Uterus (tissue), 4 donors: ENCODE data around the gene PKMYT1. TPM values are rescaled to one million over a fixed set of nuclear protein-coding genes. Genes with fewer than 3 reads are reported as not detected.
"Not testable (repeated sequence)": the region's sequence is repeated elsewhere in the genome, so short reads cannot be mapped to it uniquely, and the experiment has no call there.

Experiments
- DNase-seq, 2 donors: peaks; one replicate each; pipeline ENCODE4 v3.0.0-alpha.2; 2019 to 2020
- H3K27ac ChIP-seq, 2 donors: fragments of 200-600 bp; sonication (generic); 1 replicate in 1 of 2; 2 replicates in 1 of 2; pipeline ENCODE4 v1.5.1; 2016 to 2018
- H3K27me3 ChIP-seq, 2 donors: fragments of 200-600 bp; sonication (generic); one replicate each; pipeline ENCODE4 v1.5.1; 2018 to 2019; ENCODE audit warnings: control low read depth in 1 of 2
- H3K36me3 ChIP-seq, 2 donors: fragments of 200-600 bp; sonication (generic); one replicate each; pipeline ENCODE4 v1.5.1; 2019; ENCODE audit warnings: control low read depth in 1 of 2
- H3K4me1 ChIP-seq, 2 donors: fragments of 200-600 bp; sonication (generic); one replicate each; pipeline ENCODE4 v1.5.1; 2018 to 2019; ENCODE audit warnings: control low read depth in 1 of 2
- H3K4me3 ChIP-seq, 2 donors: fragments of 200-600 bp; sonication (generic); 1 replicate in 1 of 2; 2 replicates in 1 of 2; pipeline ENCODE4 v1.5.1; 2018 to 2019; ENCODE audit warnings: mild to moderate bottlenecking in 1 of 2
- H3K9me3 ChIP-seq, 2 donors: fragments of 200-600 bp; sonication (generic); one replicate each; pipeline ENCODE4 v1.5.1; 2019; ENCODE audit warnings: control low read depth in 1 of 2
- POLR2A ChIP-seq, 2 donors: fragments of 450-650 bp; IDR thresholded peaks; one replicate each; pipeline ENCODE4 v1.6.1; 2016; ENCODE audit warnings: antibody characterized with exemption in 2 of 2, mild to moderate bottlenecking in 1 of 2, moderate library complexity in 1 of 2
- intact Hi-C: fragments of 100-400 bp; cut with DNase I; formaldehyde crosslinking; loops from one replicate; pipeline ENCODE4 v1.15.1; 2023; ENCODE audit warnings: low total_unique reads
- total RNA-seq, 4 donors: library from RNA; depleted of rRNA in 3 of 4; stranded (reverse); fragments of >200 nt in 3 of 4; gene quantifications; one replicate each; pipeline versions ENCODE4 v1.1.0 to v1.2.4, GENCODE V29; 2014 to 2023
- TF ChIP-seq, protein P1 (sequence below), 4 experiments: fragments of 200-600 bp in 2 of 4; fragments of 450-650 bp in 2 of 4; sonication (generic) in 2 of 4; IDR thresholded peaks; one replicate each; pipeline ENCODE4 v1.5.1; 2016 to 2019; ENCODE audit warnings: antibody characterized with exemption in 4 of 4, mild to moderate bottlenecking in 2 of 4, moderate library complexity in 1 of 4
- donor health status: DM: yes; HTN: yes; CAD: no.

PKMYT1 gene
- total RNA-seq, 4 donors from 2014 or later = 6.1 TPM; not detected in 3

GRCh38 chr16:2933136-2933535, 47.1 kb downstream of the PKMYT1 start:
- no peak overlapping the region for H3K27ac ChIP-seq
- no peaks in the 10 kb centered on the region for H3K9me3 ChIP-seq
- no peak for TF ChIP-seq POLR2A (IDR thresholded peaks at IDR 0.05)
- TF ChIP-seq, protein P1, sequence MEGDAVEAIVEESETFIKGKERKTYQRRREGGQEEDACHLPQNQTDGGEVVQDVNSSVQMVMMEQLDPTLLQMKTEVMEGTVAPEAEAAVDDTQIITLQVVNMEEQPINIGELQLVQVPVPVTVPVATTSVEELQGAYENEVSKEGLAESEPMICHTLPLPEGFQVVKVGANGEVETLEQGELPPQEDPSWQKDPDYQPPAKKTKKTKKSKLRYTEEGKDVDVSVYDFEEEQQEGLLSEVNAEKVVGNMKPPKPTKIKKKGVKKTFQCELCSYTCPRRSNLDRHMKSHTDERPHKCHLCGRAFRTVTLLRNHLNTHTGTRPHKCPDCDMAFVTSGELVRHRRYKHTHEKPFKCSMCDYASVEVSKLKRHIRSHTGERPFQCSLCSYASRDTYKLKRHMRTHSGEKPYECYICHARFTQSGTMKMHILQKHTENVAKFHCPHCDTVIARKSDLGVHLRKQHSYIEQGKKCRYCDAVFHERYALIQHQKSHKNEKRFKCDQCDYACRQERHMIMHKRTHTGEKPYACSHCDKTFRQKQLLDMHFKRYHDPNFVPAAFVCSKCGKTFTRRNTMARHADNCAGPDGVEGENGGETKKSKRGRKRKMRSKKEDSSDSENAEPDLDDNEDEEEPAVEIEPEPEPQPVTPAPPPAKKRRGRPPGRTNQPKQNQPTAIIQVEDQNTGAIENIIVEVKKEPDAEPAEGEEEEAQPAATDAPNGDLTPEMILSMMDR (IDR thresholded peaks at IDR 0.05) = no peak
- DNase-seq = no peak
- H3K4me3 ChIP-seq = no peak overlapping the region
- no peaks in the 10 kb centered on the region for H3K36me3 ChIP-seq
- intact Hi-C loops = no loop called here
- no peaks in the 10 kb centered on the region for H3K27me3 ChIP-seq
- no peaks in the 10 kb centered on the region for H3K4me1 ChIP-seq

DNA sequence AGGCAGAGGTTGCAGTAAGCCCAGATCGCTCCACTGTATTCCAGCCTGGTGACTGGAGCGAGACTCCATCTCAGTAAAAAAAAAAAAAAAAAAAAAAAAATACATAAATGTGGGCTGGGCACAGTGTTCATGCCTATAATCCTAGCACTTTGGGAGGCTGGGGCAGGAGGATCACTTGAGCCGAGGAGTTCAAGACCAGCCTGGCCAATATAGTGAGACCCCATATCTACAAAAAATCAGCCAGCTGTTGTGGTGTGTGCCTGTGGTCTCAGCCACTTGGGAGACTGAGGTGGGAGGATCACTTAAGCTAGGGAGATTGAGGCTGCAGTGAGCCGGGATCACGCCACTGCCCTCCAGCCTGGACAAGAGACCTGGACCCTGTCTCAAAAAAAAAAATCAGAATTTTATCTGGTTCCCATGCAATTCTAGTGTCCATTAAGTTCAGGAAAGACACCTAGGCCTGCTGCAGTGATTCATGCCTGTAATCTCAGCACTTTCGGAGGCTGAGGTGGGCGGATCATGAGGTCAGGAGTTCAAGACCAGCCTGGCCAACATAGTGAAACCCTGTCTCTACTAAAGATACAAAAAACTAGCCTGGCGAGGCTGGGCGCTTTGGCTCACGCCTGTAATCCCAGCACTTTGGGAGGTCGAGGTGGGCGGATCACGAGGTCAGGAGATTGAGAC, 48.9 kb downstream of the PKMYT1 start:
- H3K4me1 ChIP-seq, H3K27ac ChIP-seq, H3K27me3 ChIP-seq, DNase-seq, H3K4me3 ChIP-seq, H3K9me3 ChIP-seq, intact Hi-C loops, H3K36me3 ChIP-seq: not testable (repeated sequence)

- H3K27ac ChIP-seq = no peak overlapping the region
- H3K4me1 ChIP-seq = no peaks in the 10 kb centered on the region
- no peak for DNase-seq
- no peak overlapping the region for H3K4me3 ChIP-seq
- H3K9me3 ChIP-seq = no peaks in the 10 kb centered on the region
- TF ChIP-seq POLR2A (IDR thresholded peaks at IDR 0.05) = no peak
- TF ChIP-seq, protein P1 (IDR thresholded peaks at IDR 0.05) = no peak
- H3K27me3 ChIP-seq = no peaks in the 10 kb centered on the region
- H3K36me3 ChIP-seq = no peaks in the 10 kb centered on the region
- intact Hi-C loops = no loop called here
These were observed 50.0 kb downstream of the PKMYT1 start for GRCh38 chr16:2930236-2930635.

DNA sequence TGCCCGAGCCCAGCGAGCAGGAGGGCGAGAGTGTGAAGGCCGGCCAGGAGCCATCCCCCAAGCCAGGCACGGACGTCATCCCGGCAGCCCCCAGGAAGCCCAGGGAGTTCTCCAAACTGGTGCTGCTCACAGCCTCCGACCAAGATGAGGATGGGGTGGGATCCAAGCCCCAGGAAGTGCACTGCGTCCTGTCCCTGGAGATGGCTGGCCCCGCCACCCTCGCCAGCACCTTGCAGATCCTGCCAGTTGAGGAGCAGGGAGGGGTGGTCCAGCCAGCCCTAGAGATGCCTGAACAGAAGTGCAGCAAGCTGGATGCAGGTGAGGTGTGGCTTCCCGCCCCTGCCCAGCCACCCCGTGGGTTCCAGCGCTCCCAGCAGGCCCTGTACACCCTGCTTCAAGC, 50.6 kb downstream of the PKMYT1 start:
- Histone ChIP-seq H3K4me1 (no peaks in the 10 kb centered on the region), H3K9me3 (no peaks in the 10 kb centered on the region), H3K27me3 (no peaks in the 10 kb centered on the region), H3K27ac (no peak overlapping the region), H3K4me3 (no peak overlapping the region), H3K36me3 (no peaks in the 10 kb centered on the region)
- intact Hi-C loops = loop anchor here (10.0 kb wide), 1 partner anchor 55 kb away; no protein-coding TSS in a partner anchor
- TF ChIP-seq, protein P1 (IDR thresholded peaks at IDR 0.05) = no peak
- no peak for TF ChIP-seq POLR2A (IDR thresholded peaks at IDR 0.05)
- DNase-seq = no peak

DNA sequence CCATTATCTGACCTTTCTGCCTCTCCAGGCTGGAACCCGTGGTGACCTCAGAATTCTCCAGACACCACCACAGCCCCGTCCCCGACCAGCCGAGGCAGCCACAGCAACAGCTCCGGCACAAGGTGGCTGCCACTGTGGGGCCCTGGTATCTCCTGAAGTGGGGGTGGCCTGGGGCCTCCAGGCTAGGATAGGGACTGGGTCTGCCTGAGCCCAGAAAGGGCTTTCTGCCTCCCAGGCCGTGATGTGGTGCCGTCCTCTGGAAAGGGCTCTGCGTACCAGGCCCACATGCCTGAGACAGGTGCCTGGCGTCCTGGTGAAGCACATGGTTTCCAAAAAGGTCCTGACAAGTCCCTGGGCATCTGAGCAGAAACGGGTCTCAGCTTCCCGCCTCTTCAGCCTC, 51.5 kb downstream of the PKMYT1 start:
- no peak overlapping the region for H3K27ac ChIP-seq
- H3K9me3 ChIP-seq = no peaks in the 10 kb centered on the region
- no peaks in the 10 kb centered on the region for H3K27me3 ChIP-seq
- no peak for DNase-seq
- H3K4me1 ChIP-seq = no peaks in the 10 kb centered on the region
- H3K36me3 ChIP-seq = no peaks in the 10 kb centered on the region
- intact Hi-C loops = loop anchor here (10.0 kb wide), 1 partner anchor 54 kb away; no protein-coding TSS in a partner anchor
- no peak for TF ChIP-seq POLR2A (IDR thresholded peaks at IDR 0.05)
- TF ChIP-seq, protein P1 (IDR thresholded peaks at IDR 0.05) = no peak
- H3K4me3 ChIP-seq = no peak overlapping the region

DNA sequence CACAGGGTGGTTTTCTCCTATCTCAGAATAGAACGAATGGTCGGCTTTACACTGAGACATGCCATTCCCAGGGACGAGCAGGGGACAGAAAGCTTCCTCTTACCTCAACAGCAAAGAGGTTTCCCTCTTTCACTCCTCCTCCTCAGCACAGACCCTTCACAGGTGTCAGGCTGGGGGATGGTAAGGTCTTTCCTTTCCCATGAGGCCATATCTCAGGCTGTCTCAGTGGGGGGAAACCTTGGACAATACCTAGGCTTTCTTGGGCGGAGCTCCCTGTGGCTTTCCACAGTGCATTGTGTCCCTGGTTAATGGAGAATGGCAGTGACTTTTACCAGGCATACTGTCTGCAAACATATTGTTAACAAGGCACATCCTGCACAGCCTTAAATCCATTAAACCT, 52.1 kb downstream of the PKMYT1 start:
- H3K36me3 ChIP-seq, H3K27ac ChIP-seq: not testable (repeated sequence)

More for the DNA sequence above, 52.1 kb downstream of the PKMYT1 start:
- not testable (repeated sequence) for H3K27me3 ChIP-seq, H3K4me1 ChIP-seq, DNase-seq, H3K4me3 ChIP-seq, H3K9me3 ChIP-seq
- intact Hi-C loops = loop anchor here (10.0 kb wide), 1 partner anchor 53 kb away; no protein-coding TSS in a partner anchor
